ENCODE data around the gene RER1. TPM values are rescaled to one million over a fixed set of nuclear protein-coding genes. Genes with fewer than 3 reads are reported as not detected.

The RER1 gene
- total RNA-seq, 1 experiment from 2014 or later = 155 TPM

DNA sequence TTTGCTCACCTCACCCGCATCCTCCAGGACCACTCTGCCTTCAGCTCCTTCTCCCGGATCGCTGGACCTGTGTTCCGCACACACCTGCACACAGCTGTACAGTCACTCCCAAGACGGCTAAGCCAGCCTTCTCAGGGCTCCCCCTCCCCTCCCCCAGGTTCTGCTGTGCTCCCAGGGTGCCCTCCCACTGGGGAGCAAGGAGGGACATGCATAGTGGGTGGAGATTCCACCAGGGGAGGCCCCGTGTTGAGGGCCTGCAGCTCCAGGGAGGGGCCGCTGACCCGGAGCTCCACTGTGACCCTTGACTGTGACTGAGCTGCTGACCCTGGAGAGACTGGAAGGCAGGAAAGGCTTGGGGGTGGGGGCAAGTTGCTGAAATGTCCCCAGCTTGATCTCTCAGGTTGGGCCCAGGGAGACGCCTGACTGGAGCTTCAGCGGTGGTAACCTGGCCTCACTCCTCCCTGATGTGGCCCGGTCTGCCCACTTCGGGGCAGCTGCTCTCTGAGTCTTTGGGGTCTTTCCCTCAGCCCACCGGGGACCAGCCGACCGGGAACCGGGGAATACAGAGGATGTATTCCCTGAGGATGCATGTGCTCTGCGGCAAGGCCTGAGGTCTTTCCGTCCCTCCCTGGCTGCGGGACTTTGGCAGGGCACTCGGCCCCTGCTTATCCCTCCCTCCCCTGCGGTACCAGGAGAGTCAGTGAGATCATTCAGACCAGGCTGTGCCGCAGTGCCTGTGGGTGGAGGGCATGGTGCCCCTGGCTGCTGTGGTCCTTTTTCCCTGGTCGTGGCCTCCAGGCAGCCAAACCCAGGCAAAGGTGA is 55.8 kb downstream of the RER1 start (continued):
- TF ChIP-seq, protein P1, sequence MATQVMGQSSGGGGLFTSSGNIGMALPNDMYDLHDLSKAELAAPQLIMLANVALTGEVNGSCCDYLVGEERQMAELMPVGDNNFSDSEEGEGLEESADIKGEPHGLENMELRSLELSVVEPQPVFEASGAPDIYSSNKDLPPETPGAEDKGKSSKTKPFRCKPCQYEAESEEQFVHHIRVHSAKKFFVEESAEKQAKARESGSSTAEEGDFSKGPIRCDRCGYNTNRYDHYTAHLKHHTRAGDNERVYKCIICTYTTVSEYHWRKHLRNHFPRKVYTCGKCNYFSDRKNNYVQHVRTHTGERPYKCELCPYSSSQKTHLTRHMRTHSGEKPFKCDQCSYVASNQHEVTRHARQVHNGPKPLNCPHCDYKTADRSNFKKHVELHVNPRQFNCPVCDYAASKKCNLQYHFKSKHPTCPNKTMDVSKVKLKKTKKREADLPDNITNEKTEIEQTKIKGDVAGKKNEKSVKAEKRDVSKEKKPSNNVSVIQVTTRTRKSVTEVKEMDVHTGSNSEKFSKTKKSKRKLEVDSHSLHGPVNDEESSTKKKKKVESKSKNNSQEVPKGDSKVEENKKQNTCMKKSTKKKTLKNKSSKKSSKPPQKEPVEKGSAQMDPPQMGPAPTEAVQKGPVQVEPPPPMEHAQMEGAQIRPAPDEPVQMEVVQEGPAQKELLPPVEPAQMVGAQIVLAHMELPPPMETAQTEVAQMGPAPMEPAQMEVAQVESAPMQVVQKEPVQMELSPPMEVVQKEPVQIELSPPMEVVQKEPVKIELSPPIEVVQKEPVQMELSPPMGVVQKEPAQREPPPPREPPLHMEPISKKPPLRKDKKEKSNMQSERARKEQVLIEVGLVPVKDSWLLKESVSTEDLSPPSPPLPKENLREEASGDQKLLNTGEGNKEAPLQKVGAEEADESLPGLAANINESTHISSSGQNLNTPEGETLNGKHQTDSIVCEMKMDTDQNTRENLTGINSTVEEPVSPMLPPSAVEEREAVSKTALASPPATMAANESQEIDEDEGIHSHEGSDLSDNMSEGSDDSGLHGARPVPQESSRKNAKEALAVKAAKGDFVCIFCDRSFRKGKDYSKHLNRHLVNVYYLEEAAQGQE (IDR thresholded peaks at IDR 0.05; ENCODE audit: low read depth) = no peak
- TF ChIP-seq POLR2AphosphoS5 (IDR thresholded peaks at IDR 0.05; ENCODE audit: low read depth, low read length) (no peak), SRF (IDR thresholded peaks at IDR 0.05; ENCODE audit: low read depth) (no peak), ATF3 (IDR thresholded peaks at IDR 0.05) (no peak), YY1 (IDR thresholded peaks at IDR 0.05; ENCODE audit: extremely low read depth, insufficient replicate concordance, low read depth, low read length) (no peak), ELF1 (IDR thresholded peaks at IDR 0.05; ENCODE audit: borderline replicate concordance, low read depth) (no peak), FOSL1 (IDR thresholded peaks at IDR 0.05; ENCODE audit: low read depth) (no peak)
- TF ChIP-seq, protein P2, sequence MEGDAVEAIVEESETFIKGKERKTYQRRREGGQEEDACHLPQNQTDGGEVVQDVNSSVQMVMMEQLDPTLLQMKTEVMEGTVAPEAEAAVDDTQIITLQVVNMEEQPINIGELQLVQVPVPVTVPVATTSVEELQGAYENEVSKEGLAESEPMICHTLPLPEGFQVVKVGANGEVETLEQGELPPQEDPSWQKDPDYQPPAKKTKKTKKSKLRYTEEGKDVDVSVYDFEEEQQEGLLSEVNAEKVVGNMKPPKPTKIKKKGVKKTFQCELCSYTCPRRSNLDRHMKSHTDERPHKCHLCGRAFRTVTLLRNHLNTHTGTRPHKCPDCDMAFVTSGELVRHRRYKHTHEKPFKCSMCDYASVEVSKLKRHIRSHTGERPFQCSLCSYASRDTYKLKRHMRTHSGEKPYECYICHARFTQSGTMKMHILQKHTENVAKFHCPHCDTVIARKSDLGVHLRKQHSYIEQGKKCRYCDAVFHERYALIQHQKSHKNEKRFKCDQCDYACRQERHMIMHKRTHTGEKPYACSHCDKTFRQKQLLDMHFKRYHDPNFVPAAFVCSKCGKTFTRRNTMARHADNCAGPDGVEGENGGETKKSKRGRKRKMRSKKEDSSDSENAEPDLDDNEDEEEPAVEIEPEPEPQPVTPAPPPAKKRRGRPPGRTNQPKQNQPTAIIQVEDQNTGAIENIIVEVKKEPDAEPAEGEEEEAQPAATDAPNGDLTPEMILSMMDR (IDR thresholded peaks at IDR 0.05 in 2 of 3, conservative IDR thresholded peaks at IDR 0.05 in 1 of 3; ENCODE audit: borderline replicate concordance in 1 of 3, insufficient read depth in 1 of 3, low read depth in 2 of 3, low read length in 2 of 3) = no peak
